CD4-positive, alpha-beta T cell treated with Interleukin-17A for 1 hour (primary cell): Measurements from ENCODE around the gene GOLGA6L4.
A peak's percentile ranks its signal among the peaks of the same experiment; 100 is the strongest.
"Not testable (repeated sequence)": the region's sequence is repeated elsewhere in the genome, so short reads cannot be mapped to it uniquely, and the experiment has no call there.

Experiments
- DNase-seq: peaks from one replicate; pipeline ENCODE4 v3.0.0-alpha.2; 2020

GOLGA6L4 gene

GRCh38 chr15:84235573-84235972 is at the start of gene GOLGA6L4:
Gene GOLGA6L4, plus strand, starts transcription at chr15:84235773. Its CDS starts 62 bp downstream, at chr15:84235835.
- not testable (repeated sequence) for DNase-seq

- DNase-seq, result not testable (repeated sequence)
Observed at GRCh38 chr15:84192982-84193381, 42.6 kb upstream of the GOLGA6L4 start.

GRCh38 chr15:84195603-84196002 is 40.0 kb upstream of the GOLGA6L4 start:
- DNase-seq, result not testable (repeated sequence)

- DNase-seq, result not testable (repeated sequence)
Observed at GRCh38 chr15:84196530-84197188, 38.9 kb upstream of the GOLGA6L4 start.

- DNase-seq, result not testable (repeated sequence)
Observed at GRCh38 chr15:84199865-84200264, 35.7 kb upstream of the GOLGA6L4 start.

- peak; percentile 2 for DNase-seq
Observed at GRCh38 chr15:84246441-84246840, 10.9 kb downstream of the GOLGA6L4 start.
